Measurements from ENCODE around the gene MORC4.
A peak's percentile ranks its signal among the peaks of the same experiment; 100 is the strongest.

MORC4 gene

GRCh38 chrX:106905064-106905708 is 94.8 kb downstream of the MORC4 start:
- DNase-seq (ENCODE audit: low spot score): peak; percentile 32

DNA sequence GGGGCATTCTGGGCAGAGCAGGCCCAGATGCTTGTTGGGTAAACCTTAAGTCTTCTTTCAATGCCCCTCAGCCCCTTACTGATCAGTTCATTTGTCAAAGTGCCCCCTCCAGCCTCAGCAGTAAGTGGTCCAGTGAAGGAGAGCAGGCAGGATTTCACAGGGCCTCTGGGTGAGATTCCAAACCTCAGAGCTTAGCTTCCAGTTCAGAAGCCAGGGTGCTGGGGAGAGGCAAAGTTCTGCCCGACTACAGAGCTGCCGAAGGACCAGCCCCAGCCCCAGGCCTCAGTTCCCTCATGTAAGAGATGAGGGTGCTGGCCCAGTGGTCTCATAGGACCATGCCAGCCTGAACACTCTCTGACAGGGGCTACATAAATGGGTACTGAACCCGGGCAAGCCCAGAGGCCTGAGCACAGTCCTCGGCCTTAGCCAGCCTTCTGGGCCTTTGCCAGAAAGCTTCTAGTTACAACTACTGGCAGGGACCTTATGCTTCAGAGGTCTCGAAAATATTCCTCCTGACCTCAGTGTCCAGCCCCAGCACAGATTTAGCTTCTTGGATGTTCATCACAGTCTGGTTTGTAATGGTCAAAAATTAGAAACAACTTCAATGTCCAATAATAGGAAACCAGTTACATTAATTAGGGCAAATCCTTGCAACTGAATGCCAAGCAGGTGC is 96.0 kb downstream of the MORC4 start:
- no peak for DNase-seq (ENCODE audit: low spot score)

- no peak for DNase-seq (ENCODE audit: low spot score)
Measured at GRCh38 chrX:106903291-106903824, 96.7 kb downstream of the MORC4 start, which contains the start of gene RIPPLY1. Gene RIPPLY1 (minus strand): TSS chrX:106903341. CDS start chrX:106903287, 54 bp downstream.

GRCh38 chrX:106902684-106903083 is 97.3 kb downstream of the MORC4 start:
- DNase-seq (ENCODE audit: low spot score): no peak

DNA sequence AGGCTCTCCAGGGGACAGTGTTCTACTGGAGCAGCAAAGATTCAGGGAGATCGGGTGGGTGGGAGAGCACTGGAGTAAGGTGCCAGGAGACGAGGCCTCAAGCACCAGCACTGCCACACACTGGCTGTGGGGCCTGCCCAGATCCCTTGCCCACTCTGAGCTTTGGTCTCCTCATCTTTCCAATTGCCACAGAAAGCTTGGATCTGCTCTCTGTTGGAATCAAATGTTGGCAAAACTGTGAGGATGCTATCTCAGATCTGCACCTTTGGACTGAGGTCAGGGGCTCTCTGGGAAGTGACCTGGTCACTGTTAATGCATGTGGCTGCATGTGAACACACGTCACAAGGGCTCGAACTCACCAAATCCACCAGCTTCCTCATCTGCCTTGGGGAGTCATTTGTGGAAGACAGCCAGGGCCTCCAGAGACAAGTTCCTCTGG is 98.2 kb downstream of the MORC4 start:
- no peak for DNase-seq (ENCODE audit: low spot score)

DNA sequence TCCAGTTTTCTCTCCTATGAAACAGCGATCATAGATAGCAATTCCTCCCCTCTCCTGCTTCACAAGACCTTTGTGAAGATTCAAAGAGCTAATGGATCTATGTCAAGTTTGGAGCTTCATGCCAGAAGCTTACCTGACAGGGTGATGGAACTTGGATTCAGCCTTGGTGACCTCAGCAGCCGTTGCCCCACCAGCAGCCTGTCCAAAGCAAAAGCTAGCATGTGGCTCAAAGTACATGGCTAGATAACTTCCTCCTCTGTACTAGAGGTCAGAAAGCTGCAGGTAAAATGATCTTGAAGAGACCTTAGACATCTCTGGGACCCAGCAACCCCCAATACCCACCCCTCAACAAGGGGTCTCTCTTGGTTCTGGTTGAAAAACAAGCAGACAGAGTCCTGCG is 98.7 kb downstream of the MORC4 start:
- DNase-seq (ENCODE audit: low spot score): no peak

GRCh38 chrX:106899841-106900240 is 100.2 kb downstream of the MORC4 start:
- DNase-seq (ENCODE audit: low spot score): no peak

GRCh38 chrX:106899276-106899675 is 100.7 kb downstream of the MORC4 start:
- no peak for DNase-seq (ENCODE audit: low spot score)

DNA sequence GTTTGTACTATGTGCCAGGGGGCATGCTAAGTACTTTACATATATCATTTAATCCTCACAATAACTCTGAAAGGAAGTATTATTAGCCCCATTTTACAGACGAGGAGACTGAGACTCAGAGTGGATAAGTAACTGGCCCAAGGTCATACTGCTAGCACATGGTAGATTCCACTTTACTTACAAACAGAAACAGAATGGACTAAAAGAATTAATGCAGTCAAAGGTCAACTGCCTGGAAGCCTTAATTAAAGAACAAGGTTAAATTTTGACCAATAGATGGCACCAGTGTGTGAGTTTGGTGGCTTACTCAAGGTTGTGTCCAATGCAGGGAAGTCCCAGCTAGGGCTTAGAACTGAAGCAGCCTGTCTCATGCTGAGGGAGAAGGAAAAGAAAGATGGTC is 101.5 kb downstream of the MORC4 start:
- DNase-seq (ENCODE audit: low spot score): peak; percentile 57

- no peak for DNase-seq (ENCODE audit: low spot score)
Measured at GRCh38 chrX:106897259-106897658, 102.8 kb downstream of the MORC4 start.

DNA sequence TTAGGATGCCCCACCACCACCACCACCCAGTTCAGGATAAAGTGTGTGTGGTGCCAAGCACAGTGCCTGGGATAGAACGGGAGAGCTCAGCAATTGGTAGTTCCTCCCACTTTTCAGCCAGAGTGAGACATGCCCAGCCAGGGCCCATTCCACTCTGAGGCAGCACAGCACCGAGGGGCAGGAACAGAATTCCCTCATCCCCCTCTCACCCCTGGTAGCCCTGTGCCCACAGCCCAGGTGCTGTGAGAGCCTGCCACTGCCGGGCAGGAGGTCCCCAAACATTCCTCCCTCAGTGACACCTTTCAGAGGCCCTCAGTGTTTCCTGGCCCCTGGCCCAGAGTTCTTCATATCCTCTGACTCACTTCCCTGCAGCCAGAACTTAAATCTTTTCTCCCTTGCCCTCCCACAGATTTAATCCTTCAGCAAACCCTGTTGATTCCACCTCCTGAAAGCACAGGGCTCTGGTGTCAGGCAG is 105.0 kb downstream of the MORC4 start:
- peak; percentile 66 for DNase-seq (ENCODE audit: low spot score)

GRCh38 chrX:106894392-106894909 is 105.6 kb downstream of the MORC4 start:
- peak; percentile 73 for DNase-seq (ENCODE audit: low spot score)

GRCh38 chrX:106891762-106892460 is 108.1 kb downstream of the MORC4 start:
- DNase-seq (ENCODE audit: low spot score): no peak

All from LoVo (cell line).